K562 treated with DMSO at 1 percent for 48 hours (cell line): ENCODE measurements around the gene KLK3. TPM values are rescaled to one million over a fixed set of nuclear protein-coding genes. Genes with fewer than 3 reads are reported as not detected.

Experiments used
- total RNA-seq: library from RNA; unstranded; fragments of 300-600 nt; gene quantifications from 2 replicates; pipeline ENCODE4 v1.2.3, GENCODE V29; 2022; ENCODE audit warnings: low replicate concordance; ENCODE audit errors: extremely low read depth

The KLK3 gene
- total RNA-seq: not detected in 2 replicates

GRCh38 chr19:50854636-50855410 lies at the start of gene KLK3:
Gene KLK3, plus strand, starts transcription at chr19:50854915. Its CDS starts 41 bp downstream, at chr19:50854956.

DNA sequence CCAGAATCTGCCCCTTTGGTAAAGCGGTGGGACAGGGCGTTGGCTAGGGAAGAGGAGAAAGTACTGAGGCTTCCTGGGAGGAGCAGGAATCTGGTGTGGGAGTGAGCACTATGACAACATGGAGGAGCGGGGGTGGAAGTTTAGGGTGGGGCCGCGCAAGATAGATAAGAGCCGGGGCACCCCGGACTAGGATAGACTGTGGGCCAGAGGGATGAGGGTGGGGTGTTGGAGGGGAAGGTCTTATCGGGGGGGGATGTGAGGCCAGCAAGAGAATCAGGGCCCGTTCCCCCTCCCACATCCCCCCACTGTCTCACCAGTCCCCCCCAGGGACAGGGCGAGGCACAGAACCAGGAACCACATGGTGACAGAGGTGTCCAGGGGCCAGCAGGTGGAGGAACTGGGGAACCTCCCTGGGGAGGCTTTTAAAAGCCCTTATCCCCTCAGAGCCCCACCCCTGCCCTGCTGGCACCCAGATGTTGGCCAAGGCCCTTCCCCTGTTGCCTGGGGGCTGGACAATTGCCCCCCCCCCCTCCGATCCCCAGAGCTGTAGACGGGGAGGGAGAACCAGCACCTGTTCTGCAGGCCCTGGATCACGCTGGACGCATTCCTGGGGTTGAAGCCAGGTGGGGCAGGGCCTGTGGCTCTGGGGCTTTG lies 31.2 kb upstream of the KLK3 start, which contains the start of gene KLK1:
TSS of gene KLK1 (minus strand) at position 399 of the 654 bp plus-strand sequence. CDS start at position 360, 39 bp downstream.

DNA sequence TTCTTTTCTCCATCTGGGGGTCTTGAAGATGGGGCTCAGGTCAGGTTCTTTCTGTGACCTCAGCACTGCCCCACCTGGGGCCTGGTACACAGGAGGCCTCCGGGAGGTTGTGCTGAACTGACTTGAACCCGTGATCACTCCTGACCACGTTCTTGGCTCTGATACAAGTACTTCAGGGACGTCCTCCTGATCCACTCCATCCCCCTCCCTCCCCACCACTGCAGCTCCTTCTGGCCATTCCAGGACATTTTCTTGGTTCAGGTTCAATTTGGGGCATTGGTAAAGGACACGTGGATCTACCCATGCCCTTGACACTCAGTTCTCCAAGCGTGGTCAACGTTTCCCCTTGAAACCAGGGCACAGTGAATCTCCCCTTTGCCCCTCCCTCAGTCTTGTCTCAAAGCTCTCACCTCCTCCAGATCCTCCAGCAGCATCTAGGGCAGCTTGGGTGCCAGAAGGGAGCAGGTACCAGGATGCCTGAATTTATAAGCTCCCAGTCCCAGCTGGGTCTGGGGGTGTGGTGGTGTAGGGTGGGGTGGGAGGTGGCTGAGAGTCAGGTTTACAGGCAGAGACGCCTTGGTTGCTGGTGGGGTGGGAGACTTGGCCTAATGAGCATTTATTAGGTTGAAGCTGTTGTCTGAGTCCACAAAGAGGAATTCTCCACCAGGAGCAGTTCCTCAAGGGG lies 21.5 kb upstream of the KLK3 start, which contains the start of gene KLK15:
TSS of gene KLK15 (minus strand) at position 458 of the 685 bp plus-strand sequence. CDS start 2,082 bp downstream, outside the sequence.

DNA sequence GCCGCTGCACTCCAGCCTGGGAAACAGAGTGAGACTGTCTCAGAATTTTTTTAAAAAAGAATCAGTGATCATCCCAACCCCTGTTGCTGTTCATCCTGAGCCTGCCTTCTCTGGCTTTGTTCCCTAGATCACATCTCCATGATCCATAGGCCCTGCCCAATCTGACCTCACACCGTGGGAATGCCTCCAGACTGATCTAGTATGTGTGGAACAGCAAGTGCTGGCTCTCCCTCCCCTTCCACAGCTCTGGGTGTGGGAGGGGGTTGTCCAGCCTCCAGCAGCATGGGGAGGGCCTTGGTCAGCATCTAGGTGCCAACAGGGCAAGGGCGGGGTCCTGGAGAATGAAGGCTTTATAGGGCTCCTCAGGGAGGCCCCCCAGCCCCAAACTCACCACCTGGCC lies 18.3 kb downstream of the KLK3 start, which contains the start of gene KLK2:
TSS of gene KLK2 (plus strand) at position 384 of the 400 bp plus-strand sequence. CDS start 35 bp downstream, outside the sequence.

Other genes starting within 250 kb of the KLK3 start
- gene SYT3, start 215.0 kb upstream of the KLK3 start, total RNA-seq: not detected in 2 replicates
- gene C19orf81, start 205.5 kb upstream of the KLK3 start, total RNA-seq: not detected in 2 replicates
- gene SHANK1, start 135.1 kb upstream of the KLK3 start, total RNA-seq: not detected in 2 replicates
- not detected in 2 replicates for gene CLEC11A, start 131.6 kb upstream of the KLK3 start, total RNA-seq
- gene GPR32, start 84.5 kb upstream of the KLK3 start, total RNA-seq: not detected in 2 replicates
- gene ACP4, start 64.5 kb upstream of the KLK3 start, total RNA-seq: not detected in 2 replicates
- not detected in 2 replicates for gene KLK1, start 31.1 kb upstream of the KLK3 start, total RNA-seq
- not detected in 2 replicates for gene KLK15, start 21.3 kb upstream of the KLK3 start, total RNA-seq
- not detected in 2 replicates for gene KLK2, start 18.5 kb downstream of the KLK3 start, total RNA-seq
- gene KLK4, start 56.5 kb downstream of the KLK3 start, total RNA-seq: not detected in 2 replicates
- not detected in 2 replicates for gene KLK5, start 98.1 kb downstream of the KLK3 start, total RNA-seq
- gene KLK6, start 114.7 kb downstream of the KLK3 start, total RNA-seq: not detected in 2 replicates
- not detected in 2 replicates for gene KLK7, start 129.0 kb downstream of the KLK3 start, total RNA-seq
- not detected in 2 replicates for gene KLK8, start 146.7 kb downstream of the KLK3 start, total RNA-seq
- not detected in 2 replicates for gene KLK10, start 164.8 kb downstream of the KLK3 start, total RNA-seq
- not detected in 2 replicates for gene KLK11, start 171.7 kb downstream of the KLK3 start, total RNA-seq
- gene KLK12, start 180.1 kb downstream of the KLK3 start, total RNA-seq: not detected in 2 replicates
- gene KLK13, start 210.2 kb downstream of the KLK3 start, total RNA-seq: not detected in 2 replicates
- gene KLK14, start 228.0 kb downstream of the KLK3 start, total RNA-seq: not detected in 2 replicates